ENCODE data around the gene SH3PXD2A.
"Not testable (repeated sequence)": the region's sequence is repeated elsewhere in the genome, so short reads cannot be mapped to it uniquely, and the experiment has no call there.

SH3PXD2A gene

DNA sequence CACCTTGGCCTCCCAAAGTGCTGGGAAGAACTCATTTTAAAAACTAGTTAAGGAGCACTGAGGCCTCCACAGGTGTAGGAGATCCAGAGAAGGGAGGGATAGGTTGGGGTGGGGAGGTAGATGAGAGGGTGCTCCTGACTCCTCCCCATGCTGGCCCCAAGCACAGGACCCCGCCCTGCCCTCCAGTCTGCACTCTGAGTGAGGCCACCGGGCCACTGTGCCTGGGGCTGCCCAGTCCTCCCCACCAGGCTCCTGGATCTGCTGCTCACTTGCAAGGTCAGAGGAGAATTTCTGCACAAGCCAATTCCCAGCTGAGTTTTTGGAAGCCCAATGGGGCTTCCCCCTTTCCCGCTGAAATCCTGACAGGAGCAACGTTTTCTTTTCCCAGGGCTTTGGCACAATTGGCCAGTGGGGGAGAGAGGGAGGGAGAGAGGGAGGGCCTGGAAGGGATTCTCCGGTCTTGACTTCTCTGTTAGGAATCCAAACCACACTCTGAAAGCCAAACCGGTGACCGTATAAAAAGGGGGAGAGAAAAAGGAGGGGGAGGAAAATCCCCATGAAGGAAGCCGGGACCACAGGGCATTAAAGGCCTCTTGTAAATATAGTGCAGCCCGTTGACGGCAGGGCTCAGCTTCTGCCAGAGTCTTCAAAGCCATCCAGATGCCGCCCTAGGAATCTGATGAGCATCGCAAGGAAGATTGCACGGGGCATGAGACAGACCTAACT, 116.2 kb downstream of the SH3PXD2A start:
- no peak for DNase-seq

DNA sequence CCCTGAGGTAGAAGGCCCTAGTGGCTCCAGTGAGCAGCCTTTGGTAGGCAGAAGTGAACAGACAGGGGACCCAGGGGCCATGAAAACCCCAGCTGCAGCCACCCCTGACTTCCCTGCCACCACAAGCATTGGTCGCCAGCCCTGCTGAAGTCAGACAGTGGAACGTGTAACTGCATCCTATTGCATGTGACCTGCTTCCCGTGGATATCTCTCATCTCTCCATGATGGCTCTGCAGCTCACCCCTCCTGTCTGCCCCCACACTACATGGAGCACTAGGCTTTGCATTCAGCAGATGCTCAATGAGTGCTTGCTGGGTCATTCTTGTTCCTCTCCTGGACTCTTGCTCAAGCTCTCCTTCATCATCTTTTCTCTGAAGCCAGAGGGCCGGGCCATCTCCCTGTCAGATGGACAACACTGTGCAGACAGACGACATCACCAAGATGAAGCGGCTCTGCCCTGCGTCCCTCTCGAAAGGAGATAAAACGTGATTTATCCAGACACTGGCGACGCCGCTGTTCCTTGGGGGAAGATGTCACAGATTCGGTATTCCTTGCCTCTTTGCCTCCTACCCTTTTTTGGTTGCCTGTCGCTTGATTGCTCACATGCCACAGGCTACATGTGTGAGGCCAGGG, 117.5 kb downstream of the SH3PXD2A start:
- DNase-seq, result no peak

DNA sequence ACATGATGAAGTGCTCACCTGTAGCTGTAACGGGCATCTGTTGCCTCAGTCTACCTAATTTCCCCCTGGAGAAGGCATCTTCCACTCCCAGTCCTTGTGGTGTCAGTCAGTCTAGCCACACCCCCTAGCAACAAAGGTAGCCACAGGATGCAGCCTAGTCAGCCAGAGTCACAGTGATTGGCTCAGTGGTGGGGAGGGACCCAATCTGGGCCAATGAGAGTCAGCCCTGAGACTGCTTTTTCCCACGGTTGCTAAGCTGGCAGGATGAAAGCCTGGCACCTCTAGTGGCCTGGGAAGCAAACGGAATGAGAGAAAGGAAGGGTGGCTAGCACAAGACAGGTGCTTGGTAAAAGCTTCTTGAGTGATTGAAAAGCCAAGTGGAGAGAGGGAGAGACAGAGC, 118.6 kb downstream of the SH3PXD2A start:
- no peak for DNase-seq

DNA sequence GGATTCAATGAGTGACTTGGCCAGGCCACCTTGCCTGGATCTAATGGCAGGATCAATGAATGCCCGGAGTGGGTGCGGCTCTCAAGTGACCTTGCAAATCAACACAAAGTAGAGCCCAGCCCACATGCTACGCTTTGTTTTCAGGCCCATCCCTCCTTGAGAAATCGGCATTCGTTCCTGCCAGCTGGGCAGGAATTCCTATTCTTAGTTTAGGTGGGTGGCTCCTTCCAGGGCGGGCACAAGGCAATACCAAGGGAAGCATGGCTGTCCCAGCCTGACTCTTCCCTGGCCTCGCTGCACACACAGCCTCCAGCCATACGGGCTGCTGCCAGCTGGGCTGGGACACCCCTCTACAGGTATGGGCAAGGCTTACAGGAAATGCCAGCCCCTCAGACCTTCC, 119.3 kb downstream of the SH3PXD2A start:
- no peak for DNase-seq

GRCh38 chr10:103734731-103735130, 120.6 kb downstream of the SH3PXD2A start:
- DNase-seq, result no peak

- DNase-seq, result no peak
Measured at GRCh38 chr10:103733045-103733419, 122.3 kb downstream of the SH3PXD2A start.

DNA sequence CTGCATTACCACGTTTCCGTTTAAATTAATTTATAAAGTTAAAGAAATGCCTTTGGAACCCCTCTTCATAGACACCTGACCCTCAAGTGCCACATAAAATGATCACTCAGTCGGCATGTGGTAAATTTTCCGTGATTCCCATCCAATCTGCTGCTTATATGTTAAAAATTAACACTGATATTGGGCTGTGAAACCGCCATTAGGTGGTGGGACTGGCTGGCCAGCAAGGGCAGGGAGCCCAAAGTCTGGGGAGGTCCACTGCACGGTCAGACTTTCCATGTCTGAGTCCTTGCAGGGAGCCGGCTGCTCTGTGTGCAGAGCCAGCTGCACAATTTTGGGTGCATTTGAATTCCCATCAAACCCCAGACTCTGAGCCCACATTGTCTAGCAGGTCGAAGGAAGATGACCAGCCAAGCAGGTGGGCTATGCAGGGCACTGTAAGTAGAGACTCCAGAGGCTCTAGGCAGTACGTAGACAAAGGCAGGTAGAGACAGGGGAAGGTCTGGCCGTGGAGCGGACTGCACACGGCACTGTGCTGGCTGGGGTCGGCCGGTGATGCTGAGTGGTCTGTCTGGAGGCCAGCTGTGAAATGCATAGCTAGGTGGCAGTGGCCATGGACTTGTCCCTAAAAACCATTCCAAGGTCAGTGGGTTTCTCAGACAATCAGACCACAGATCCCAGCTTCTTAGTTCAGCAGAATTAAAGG, 122.9 kb downstream of the SH3PXD2A start:
- DNase-seq, result no peak

DNA sequence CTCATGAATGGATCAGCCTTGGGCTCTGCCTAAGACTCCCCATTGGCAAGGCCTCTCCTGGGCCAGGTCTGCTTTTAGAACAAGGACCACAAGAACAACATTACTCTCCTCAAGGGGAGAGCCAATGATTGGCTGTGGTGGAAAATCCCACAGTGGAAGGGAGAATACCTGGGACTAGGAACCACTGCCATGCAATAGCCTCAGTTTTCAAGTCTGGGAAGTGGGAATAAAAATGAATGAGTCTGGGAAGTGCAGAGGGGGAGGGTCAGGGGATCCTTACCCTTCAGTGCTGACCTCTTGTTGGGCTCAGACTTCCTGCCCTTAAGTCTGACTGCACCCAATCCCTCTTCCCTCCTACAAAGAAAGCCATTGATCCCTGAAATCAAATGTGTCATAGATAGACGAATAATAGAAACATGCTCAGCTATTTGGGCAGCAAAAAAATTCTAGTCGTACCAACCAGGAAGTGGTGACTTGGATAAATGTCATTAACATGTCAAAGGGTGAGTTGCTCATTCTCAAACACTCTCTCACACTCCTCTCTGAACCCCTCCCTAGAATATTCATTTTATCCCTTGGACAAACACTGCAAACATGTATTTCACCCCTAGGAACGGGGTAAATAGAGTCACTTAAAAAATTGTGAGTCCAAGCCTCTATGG, 123.6 kb downstream of the SH3PXD2A start:
- DNase-seq, result no peak

- not testable (repeated sequence) for DNase-seq
Measured at GRCh38 chr10:103731026-103731425, 124.3 kb downstream of the SH3PXD2A start.

- no peak for DNase-seq
Measured at GRCh38 chr10:103729851-103730250, 125.5 kb downstream of the SH3PXD2A start.

DNA sequence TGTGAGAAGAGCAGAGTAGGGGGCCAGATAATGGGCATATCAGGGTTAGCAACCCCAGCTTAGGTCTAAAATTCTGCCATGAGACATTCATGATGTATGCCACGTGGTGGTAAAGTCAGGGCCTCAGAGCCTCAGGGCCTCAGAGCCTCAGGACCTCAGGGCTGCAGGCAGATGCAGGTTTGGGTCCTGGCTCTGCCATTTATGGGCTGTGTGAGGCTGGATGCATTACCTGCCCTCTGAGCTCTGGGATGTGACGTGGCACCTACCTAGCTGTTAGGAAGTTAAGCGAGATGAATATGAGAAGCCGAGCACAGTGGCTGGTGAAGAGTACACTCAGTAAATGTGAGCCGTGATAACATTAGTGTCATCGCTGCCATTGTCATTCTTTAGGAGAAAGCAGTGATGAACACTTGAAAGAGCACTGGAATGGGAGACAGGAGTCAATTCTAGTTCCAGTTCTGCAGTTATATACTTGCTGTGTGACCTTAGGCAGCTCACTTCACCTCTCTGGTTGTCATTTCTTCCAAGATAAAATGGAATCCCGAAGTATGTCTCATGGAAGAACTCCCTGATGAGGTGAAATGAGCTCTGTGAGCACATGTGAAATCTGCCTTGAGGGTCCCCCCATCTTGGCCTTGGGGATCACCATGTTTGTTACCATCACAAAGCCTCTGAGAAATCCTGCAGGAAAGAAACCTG, 127.2 kb downstream of the SH3PXD2A start:
- DNase-seq, result no peak

DNA sequence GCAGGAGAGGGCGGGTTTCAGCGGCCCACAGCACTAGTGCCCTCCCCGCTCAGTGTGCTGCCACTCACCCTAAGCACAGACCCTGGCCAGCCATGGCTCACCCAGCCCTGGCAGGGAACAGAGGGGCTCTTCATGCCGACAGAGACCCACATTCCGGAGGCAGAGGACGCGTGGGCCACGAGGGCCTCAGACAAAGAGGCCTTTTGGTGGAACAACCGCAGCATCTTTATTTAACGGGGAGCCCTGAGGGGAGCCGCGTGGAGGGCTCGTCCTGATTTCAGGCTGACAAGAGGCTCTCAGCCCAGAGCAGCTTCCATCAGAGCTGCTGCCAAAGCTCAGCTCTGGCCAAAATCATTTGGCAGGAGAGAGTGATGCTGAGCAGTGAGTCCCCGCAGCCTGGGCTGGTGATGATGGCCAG, 127.8 kb downstream of the SH3PXD2A start:
- DNase-seq, result no peak

DNA sequence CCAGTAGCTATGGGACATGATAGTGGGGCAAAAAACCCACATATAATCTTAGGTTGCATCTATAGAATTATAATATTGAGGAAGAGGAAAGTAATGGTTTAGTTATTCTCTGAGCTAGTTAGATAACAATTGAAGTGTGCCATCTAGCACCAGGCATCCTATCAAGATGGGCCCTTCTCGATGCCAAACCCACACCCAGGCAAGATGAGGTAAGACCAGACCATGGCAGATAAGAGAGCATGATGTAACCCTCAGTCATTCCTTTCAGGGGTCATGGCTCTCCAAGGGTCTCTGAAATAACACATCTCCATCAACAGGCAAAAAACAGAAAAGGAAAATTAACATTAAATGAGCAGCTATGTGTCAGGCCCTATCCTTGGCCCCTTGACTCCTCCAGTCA, 128.7 kb downstream of the SH3PXD2A start:
- no peak for DNase-seq

GRCh38 chr10:103725242-103725641, 130.1 kb downstream of the SH3PXD2A start:
- DNase-seq, result no peak

GRCh38 chr10:103724771-103725170, 130.6 kb downstream of the SH3PXD2A start:
- DNase-seq, result no peak

- no peak for DNase-seq
Measured at GRCh38 chr10:103724074-103724473, 131.3 kb downstream of the SH3PXD2A start.

DNA sequence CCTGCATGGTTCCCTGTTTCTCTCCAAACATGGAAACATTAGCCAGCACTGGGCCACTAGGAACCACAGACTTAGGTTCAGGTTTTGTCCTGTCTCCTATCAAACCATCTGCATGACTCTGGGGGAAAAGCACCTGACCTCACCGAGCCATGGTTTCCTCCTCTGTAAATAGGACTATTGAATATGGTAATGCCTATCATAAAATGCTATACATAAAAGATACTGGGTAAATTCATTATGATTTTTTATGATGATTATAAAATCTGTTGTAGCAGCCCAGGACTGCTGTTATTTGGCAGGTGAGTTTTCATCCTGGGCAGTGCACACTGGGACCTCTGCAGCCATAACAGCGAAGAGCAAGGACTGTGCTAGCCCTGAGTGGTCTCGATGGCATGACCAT, 131.8 kb downstream of the SH3PXD2A start:
- no peak for DNase-seq

GRCh38 chr10:103722632-103723031, 132.7 kb downstream of the SH3PXD2A start:
- no peak for DNase-seq

- no peak for DNase-seq
Measured at GRCh38 chr10:103720964-103721335, 134.4 kb downstream of the SH3PXD2A start.

DNA sequence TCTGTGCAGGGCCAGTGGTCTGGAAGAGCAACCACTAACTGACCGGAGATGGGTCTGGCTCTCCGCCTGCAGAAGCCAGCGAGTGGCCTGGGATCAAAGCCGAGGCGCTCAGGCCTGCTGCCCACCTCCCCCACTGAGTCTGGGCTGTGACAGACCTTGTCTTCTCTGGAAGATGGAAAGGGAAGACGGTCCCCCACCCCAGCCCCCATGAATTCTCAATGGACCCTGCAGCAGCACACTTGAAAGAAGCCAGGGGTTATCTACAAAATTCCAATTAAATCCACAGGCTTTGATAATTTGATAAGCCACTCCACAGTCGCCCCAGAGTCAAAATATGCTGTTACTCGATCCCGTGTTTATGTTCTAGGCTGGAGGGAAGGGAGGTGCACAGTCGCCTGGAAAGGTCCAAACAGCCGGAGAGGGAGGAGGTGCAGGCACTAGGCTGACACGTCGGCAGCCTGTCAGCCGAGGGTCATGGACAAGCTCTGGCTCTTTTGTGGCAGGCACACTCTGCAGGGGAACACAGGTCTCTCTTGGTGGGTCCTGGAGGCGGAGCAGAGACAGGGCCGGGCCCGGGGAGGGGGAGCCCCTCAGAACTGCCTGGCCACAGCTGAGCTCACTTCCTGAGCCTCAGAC, 134.9 kb downstream of the SH3PXD2A start:
- DNase-seq, result no peak

DNA sequence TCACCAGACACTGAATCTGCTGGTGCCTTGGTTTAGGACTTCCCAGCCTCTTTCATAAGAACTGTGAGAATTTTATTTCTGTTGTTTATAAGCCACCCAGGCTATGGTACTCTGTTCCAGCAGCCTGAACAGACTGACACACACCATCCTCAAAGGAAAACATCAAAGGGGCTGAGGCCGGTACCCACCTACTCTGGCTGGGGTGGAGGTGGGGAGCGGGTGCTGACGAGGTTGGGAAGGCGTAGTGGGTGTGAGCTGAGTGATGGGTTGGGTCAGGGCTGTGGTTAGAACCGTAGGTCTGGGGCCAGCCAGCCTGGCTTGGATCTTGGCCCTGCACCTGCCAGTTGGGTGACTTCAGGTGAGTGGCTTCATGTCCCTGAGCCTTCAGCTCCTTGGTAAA, 136.3 kb downstream of the SH3PXD2A start:
- no peak for DNase-seq

DNA sequence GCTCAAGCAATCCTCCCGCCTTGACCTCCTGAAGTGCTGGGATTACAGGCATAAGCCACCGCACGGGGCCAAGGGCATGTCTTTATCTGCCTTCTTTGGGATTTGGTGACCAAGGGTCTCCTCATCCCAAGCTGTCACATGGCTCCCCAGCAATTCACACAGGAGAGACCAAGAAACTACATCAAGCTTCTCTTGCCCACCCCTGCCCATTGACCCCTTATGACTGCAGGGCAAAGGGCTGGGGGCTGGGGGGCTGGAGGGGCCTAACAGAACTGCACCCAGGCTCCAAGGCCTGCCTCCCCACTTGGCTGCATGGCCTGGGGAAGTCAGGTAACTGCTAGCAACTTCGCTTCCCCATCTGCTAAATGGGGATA, 137.1 kb downstream of the SH3PXD2A start:
- no peak for DNase-seq

All from CD4-positive, alpha-beta T cell treated with Interleukin-12 subunit alpha and Interleukin-12 subunit beta, for 1 hour (primary cell).